ENCODE results near the gene EP300.
"Not testable (repeated sequence)": the region's sequence is repeated elsewhere in the genome, so short reads cannot be mapped to it uniquely, and the experiment has no call there.

Gene EP300

GRCh38 chr22:41085842-41086241 lies 6.5 kb upstream of the EP300 start:
- no peak for DNase-seq (ENCODE audit: low read depth)

DNA sequence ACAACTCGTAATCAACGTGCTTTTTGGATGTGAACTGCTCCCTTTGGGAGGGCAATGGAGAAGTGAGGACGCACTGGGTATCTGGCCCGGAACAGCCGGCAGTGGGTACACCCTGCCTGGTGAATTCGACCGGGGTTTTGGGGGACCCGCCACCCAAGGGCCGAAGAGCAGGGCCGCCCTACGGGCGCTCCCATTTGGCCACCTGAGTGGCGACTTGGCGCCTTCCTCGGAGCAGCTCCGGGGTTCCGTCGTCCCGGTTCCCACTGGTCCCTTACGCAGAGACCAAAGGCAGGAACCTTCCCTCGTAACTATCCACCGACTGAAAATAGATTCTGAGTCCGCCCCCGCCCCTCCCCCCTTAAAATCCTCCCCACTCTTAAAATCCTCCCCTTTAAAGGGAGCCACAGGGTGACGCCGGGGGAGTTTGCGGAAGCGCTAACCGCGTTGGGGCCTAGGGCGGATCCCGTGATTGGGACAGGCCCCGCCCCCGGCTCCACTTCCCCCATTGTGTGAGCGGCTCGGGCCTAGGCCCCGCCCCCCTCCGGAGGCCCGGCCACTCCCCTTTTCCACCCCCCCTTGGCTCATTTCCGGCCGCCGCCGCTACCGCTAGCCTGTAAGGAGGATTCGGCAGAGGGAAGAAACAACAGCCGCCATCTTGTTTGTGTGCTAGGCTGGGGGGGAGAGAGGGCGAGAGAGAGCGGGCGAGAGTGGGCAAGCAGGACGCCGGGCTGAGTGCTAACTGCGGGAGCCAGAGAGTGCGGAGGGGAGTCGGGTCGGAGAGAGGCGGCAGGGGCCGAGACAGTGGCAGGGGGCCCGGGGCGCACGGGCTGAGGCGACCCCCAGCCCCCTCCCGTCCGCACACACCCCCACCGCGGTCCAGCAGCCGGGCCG lies 1.0 kb upstream of the EP300 start:
- peak; percentile 98 for DNase-seq (ENCODE audit: low read depth)

GRCh38 chr22:41092847-41093411 lies 537 bp downstream of the EP300 start:
- no peak for DNase-seq (ENCODE audit: low read depth)

DNA sequence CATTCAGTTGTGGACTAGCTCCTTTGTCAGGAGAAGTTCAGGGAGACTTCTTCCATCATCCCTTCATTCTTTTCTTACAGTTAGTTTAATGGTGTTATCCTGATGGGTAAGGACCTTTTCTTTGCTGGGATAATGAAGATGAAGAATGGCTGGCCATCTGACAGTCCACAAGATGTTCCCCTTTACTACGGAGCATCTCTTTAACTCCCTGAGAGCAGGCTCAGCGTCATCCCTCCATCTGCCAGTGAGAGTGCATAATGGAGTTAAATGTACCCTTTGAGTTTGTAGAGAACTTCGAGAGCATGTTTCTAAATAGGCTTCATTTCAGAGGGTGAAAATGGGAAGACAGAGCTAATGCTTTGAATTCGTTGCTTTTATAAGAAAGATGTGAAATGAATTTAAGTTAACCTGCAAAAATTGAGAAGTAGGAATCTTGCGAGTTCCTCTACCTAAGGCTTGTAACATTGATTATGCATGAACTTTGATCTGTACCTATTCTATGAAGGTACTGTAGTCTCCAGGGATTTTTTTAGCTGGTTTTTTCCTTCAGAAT lies 1.7 kb downstream of the EP300 start:
- DNase-seq (ENCODE audit: low read depth), result no peak

DNA sequence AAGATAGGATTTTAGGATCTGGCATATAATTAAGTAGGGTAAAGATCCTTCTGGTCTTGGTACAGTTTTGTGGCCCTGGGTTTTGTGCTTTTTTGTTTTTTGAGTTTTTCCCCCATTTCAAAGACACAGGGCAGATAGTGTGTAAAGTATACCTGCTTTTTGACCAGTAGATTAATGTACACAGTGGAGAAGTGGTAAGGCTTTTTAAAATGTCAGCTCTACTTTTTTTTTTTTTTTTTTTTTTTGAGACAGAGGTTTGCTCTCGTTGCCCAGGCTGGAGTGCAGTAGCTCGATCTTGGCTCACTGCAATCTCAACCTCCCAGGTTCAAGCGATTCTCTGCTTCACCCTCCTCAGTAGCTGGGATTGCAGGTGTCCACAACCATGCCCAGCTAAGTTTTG lies 4.0 kb downstream of the EP300 start:
- no peak for DNase-seq (ENCODE audit: low read depth)

DNA sequence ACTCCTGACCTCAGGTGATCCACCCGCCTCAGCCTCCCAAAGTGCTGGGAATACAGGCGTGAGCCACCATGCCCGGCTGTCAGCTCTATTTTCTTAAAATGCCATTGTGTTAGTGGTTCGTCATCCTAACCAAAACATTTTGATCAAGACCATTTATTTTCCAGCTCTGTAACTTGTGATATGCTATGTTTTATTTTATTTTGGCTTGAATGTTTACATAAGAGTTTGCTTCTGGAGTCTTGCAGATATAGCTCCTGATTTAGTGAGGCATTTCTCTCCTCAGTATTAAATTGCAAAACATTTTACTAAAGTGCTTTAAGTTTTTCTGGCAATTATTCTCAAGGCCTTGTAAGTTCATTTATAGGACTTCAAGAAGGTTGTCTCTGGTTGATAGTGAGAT lies 4.4 kb downstream of the EP300 start:
- no peak for DNase-seq (ENCODE audit: low read depth)

DNA sequence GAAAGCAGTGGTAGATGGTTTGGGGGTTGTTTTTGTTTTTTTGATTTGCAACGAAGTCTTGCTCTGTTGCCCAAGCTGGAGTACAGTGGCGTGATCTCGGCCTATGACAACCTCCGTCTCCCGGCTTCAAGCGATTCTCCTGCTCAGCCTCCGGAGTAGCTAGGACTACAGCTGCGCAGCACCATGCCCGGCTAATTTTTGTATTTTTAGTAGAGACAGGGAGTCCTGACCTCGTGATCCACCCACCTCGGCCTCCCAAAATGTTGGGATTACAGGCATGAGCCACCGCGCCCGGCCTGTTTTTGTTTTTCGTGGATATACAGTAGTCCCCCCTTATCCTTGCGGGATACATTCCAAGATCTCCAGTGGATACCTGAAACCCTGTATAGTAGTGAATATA lies 6.6 kb downstream of the EP300 start:
- DNase-seq (ENCODE audit: low read depth), result no peak

DNA sequence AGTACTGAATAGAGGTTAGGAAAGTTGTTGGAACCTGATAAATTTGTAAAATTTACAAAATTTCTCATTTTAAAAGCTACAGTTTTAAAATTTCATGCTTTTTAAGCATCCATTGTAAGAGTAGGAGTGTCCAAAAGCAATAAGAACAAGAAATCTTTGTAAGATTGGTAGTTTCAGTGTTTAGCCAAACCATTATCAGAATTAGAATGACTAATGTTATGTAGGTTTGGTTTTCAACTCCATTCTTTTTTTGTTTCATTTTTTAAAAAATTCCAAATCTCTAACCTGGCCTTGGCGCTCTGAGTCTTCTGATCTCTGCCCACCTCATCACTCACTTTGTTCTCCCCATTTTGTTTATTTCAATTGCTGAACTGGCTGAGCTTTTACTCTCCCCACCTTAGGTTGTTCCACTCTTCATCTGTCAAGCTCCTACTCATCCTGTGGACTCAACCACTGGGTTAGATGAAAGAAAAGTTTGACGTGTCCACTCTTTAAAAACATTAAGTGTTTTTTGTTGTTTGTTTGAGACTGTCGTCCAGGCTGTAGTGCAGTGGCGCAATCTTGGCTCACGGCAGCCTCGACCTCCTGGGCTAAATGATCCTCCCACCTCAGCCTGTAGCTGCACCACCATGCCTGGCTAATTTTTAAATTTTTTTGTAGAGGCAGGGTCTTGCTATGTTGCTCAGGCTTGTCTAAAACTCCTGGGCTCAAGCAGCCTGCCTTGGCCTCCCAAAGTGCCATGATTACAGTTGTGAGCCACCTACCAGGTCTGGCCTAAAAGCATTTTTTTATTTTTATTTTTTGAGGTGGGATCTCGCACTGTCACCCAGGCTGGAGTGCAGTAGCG lies 14.0 kb downstream of the EP300 start:
- DNase-seq (ENCODE audit: low read depth), result no peak

GRCh38 chr22:41106969-41107325 lies 14.6 kb downstream of the EP300 start:
- not testable (repeated sequence) for DNase-seq (ENCODE audit: low read depth)

DNA sequence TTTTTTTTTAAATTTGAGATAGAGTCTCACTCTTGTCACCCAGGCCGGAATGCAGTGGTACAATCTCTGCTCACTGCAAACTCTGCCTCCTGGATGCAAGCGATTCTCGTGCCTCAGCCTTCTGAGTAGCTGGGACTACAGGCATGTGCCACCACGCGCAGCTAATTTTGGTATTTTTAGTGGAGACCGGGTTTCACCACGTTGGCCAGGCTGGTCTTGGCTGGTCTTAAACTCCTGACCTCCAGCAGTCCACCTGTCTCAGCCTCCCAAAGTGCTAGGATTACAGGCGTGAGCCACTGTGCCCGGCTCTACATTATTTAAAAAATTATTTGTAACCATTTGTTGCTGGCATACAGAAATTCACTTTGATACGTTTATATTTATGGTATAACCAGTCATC lies 18.6 kb downstream of the EP300 start:
- no peak for DNase-seq (ENCODE audit: low read depth)

DNA sequence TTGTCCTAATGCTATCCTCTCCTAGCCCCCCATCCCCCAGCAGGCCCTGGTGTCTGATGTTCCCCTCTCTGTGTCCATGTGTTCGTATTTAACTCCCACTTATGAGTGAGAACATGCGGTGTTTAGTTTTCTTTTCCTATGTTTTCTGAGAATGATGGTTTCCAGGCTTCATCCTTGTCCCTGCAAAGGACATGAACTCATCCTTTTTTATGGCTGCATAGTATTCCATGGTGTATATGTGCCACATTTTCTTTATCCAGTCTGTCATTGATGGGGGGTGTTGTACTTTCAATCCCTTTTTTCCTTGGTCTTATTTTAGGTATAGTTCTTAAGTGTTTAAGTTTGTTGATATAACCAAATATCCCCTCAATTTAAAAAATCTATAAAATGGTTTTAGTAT lies 23.9 kb downstream of the EP300 start:
- DNase-seq (ENCODE audit: low read depth), result no peak

DNA sequence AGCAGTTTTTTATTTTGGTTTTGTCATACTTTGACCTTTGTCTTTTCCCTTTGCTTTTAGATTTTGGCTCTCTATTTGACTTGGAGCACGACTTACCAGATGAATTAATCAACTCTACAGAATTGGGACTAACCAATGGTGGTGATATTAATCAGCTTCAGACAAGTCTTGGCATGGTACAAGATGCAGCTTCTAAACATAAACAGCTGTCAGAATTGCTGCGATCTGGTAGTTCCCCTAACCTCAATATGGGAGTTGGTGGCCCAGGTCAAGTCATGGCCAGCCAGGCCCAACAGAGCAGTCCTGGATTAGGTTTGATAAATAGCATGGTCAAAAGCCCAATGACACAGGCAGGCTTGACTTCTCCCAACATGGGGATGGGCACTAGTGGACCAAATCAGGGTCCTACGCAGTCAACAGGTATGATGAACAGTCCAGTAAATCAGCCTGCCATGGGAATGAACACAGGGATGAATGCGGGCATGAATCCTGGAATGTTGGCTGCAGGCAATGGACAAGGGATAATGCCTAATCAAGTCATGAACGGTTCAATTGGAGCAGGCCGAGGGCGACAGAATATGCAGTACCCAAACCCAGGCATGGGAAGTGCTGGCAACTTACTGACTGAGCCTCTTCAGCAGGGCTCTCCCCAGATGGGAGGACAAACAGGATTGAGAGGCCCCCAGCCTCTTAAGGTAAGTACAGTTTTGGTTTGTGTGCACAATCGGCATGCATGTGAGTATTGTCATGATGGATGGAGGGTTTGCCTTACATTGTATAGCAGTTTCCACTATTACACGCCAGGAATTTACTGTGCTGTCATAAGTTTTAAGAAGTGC lies 25.0 kb downstream of the EP300 start:
- DNase-seq (ENCODE audit: low read depth), result no peak

- DNase-seq (ENCODE audit: low read depth), result no peak
Observed at GRCh38 chr22:41123151-41123550, 30.8 kb downstream of the EP300 start.

- DNase-seq (ENCODE audit: low read depth), result no peak
Observed at GRCh38 chr22:41124086-41124485, 31.7 kb downstream of the EP300 start.

DNA sequence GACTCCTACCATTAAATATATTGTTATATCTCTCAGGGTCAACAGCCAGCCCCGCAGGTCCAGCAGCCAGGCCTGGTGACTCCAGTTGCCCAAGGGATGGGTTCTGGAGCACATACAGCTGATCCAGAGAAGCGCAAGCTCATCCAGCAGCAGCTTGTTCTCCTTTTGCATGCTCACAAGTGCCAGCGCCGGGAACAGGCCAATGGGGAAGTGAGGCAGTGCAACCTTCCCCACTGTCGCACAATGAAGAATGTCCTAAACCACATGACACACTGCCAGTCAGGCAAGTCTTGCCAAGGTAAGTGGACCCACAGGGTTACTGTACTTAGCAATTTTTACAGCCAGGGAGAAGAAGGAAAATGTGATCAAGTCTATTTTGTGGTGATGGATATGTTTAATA lies 35.1 kb downstream of the EP300 start:
- DNase-seq (ENCODE audit: low read depth), result no peak

GRCh38 chr22:41128606-41129005 lies 36.2 kb downstream of the EP300 start:
- DNase-seq (ENCODE audit: low read depth), result no peak

GRCh38 chr22:41132550-41132949 lies 40.2 kb downstream of the EP300 start:
- DNase-seq (ENCODE audit: low read depth), result no peak

DNA sequence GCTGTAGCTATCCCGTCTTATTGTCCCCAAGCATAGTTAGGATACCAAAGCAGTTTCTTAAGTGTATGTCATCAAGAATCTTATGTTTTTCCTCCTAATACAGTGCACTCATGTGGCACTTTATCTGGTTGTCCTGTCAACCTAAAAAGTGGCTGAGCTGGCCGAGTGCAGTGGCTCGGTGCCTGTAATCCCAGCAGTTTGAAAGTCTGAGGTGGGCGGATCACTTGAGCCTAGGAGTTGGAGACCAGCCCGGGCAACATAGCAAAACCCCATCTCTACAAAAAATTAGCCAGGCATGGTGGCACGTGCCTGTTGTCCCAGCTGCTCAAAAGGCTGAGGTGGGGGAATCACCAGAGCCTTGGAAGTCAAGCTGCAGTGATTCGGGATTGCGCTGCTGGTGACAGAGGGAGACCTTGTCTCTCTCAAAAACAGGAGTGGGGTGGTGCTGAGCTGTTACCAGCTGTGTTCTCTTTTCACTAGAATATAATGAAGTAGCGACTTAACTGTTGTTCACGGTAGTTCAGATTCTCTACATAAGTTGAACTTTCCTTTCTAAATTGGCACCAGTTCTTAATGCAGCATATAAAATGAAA lies 48.1 kb downstream of the EP300 start:
- no peak for DNase-seq (ENCODE audit: low read depth)

DNA sequence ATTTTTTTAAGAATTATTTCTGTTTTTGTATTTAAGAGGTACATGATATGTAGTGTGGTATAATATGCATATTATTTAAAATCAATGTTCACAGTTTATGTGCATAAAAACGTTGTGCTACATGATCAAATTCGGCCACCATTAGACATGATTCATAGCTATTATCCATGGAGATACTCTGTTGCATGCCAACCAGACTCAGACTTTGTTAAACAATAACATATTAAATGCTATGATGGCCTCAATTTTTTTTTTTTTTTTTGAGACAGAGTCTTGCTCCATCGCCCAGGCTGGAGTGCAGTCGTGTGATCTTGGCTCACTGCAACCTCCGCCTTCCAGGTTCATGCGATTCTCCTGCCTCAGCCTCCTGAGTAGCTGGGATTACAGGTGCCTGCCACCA lies 53.5 kb downstream of the EP300 start:
- DNase-seq (ENCODE audit: low read depth), result not testable (repeated sequence)

- DNase-seq (ENCODE audit: low read depth), result no peak
Observed at GRCh38 chr22:41146573-41146972, 54.2 kb downstream of the EP300 start.

GRCh38 chr22:41147722-41148121 lies 55.3 kb downstream of the EP300 start:
- no peak for DNase-seq (ENCODE audit: low read depth)
